CD4-positive, alpha-beta T cell treated with Interleukin-10 for 1 hour (primary cell): ENCODE measurements around the gene ELL2.

Experiments
- DNase-seq: peaks from one replicate; pipeline ENCODE4 v3.0.0-alpha.2; 2020

The ELL2 gene

DNA sequence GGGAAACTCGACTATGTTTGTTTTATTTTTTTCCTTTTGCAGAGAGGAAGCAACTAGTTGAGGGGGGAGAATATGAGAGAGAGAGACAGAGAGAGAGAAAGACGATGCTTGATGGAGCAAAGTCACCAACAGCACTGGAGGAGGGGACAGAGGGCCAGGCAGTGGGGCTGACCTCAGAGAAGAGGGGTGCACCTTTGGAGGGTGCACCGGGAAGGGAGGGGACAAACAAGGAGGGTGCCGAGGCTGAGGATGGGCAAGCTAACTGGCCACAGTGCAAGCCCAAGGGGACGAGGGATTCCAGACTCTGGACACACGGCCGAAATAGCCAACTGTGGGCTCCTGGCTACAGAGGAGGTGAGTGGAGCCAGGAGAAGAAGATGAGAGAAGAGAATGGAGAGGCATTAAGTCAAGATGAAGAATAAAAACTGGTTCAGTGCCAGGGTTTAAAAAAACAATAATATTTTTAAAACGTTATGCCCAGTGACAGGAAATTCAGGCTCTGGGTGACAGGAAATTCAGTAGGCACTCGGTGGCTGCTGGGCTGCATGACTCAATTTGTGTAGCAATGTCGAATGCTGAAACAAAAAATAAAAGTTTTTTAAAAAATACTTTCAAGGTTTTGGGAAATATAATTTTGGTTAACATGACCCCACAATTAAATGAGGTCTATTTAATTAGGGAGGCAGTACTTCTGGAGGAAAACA is 125.8 kb downstream of the ELL2 start:
- DNase-seq, result peak; percentile 51
